Measurements from ENCODE around the gene LYAR. TPM values are rescaled to one million over a fixed set of nuclear protein-coding genes. Genes with fewer than 3 reads are reported as not detected.

LYAR gene
- total RNA-seq, 1 donor from 2014 or later, result 7.4 TPM

- peak overlapping the region; percentile 6 for H3K4me3 Mint-ChIP-seq (ENCODE audit: unreplicated experiment)
- no peaks in the 10 kb centered on the region for H3K36me3 Mint-ChIP-seq (ENCODE audit: unreplicated experiment)
- peaks cover 2% of the 10 kb centered on the region for H3K9me3 Mint-ChIP-seq (ENCODE audit: unreplicated experiment)
- peaks cover 13% of the 10 kb centered on the region for H3K4me1 Mint-ChIP-seq (ENCODE audit: low read depth, unreplicated experiment)
- no peak for TF ChIP-seq CTCF (IDR thresholded peaks at IDR 0.05; ENCODE audit: partially characterized antibody, unreplicated experiment)
- no peak overlapping the region for H3K27ac Mint-ChIP-seq (ENCODE audit: unreplicated experiment)
- DNase-seq, result no peak
- peaks cover 1% of the 10 kb centered on the region for H3K27me3 Mint-ChIP-seq (ENCODE audit: unreplicated experiment)
These were observed 26.2 kb upstream of the LYAR start for GRCh38 chr4:4316150-4316495.

- Mint-ChIP-seq H3K27ac (ENCODE audit: unreplicated experiment) (peak overlapping the region; percentile 28), H3K9me3 (ENCODE audit: unreplicated experiment) (peaks cover 2% of the 10 kb centered on the region), H3K4me3 (ENCODE audit: unreplicated experiment) (peak overlapping the region; percentile 6), H3K4me1 (ENCODE audit: low read depth, unreplicated experiment) (peaks cover 13% of the 10 kb centered on the region), H3K27me3 (ENCODE audit: unreplicated experiment) (peaks cover 1% of the 10 kb centered on the region), H3K36me3 (ENCODE audit: unreplicated experiment) (no peaks in the 10 kb centered on the region)
- no peak for DNase-seq
- no peak for TF ChIP-seq CTCF (IDR thresholded peaks at IDR 0.05; ENCODE audit: partially characterized antibody, unreplicated experiment)
These were observed 25.7 kb upstream of the LYAR start for GRCh38 chr4:4315461-4316149.

GRCh38 chr4:4311193-4311592 is 21.2 kb upstream of the LYAR start:
- Mint-ChIP-seq H3K4me3 (ENCODE audit: unreplicated experiment) (no peak overlapping the region), H3K9me3 (ENCODE audit: unreplicated experiment) (peaks cover 2% of the 10 kb centered on the region), H3K27me3 (ENCODE audit: unreplicated experiment) (peaks cover 3% of the 10 kb centered on the region), H3K27ac (ENCODE audit: unreplicated experiment) (no peak overlapping the region), H3K36me3 (ENCODE audit: unreplicated experiment) (no peaks in the 10 kb centered on the region), H3K4me1 (ENCODE audit: low read depth, unreplicated experiment) (peaks cover 13% of the 10 kb centered on the region)
- DNase-seq, result no peak
- TF ChIP-seq CTCF (IDR thresholded peaks at IDR 0.05; ENCODE audit: partially characterized antibody, unreplicated experiment), result no peak

GRCh38 chr4:4308800-4309441 is 19.0 kb upstream of the LYAR start:
- peaks cover 1% of the 10 kb centered on the region for H3K4me1 Mint-ChIP-seq (ENCODE audit: low read depth, unreplicated experiment)
- no peak overlapping the region for H3K27ac Mint-ChIP-seq (ENCODE audit: unreplicated experiment)
- H3K4me3 Mint-ChIP-seq (ENCODE audit: unreplicated experiment), result no peak overlapping the region
- H3K36me3 Mint-ChIP-seq (ENCODE audit: unreplicated experiment), result no peaks in the 10 kb centered on the region
- no peak for DNase-seq
- peaks cover 3% of the 10 kb centered on the region for H3K27me3 Mint-ChIP-seq (ENCODE audit: unreplicated experiment)
- no peak for TF ChIP-seq CTCF (IDR thresholded peaks at IDR 0.05; ENCODE audit: partially characterized antibody, unreplicated experiment)
- no peaks in the 10 kb centered on the region for H3K9me3 Mint-ChIP-seq (ENCODE audit: unreplicated experiment)

GRCh38 chr4:4306920-4307319 is 17.0 kb upstream of the LYAR start:
- no peak for TF ChIP-seq CTCF (IDR thresholded peaks at IDR 0.05; ENCODE audit: partially characterized antibody, unreplicated experiment)
- Mint-ChIP-seq H3K27ac (ENCODE audit: unreplicated experiment) (no peak overlapping the region), H3K27me3 (ENCODE audit: unreplicated experiment) (peaks cover 2% of the 10 kb centered on the region), H3K36me3 (ENCODE audit: unreplicated experiment) (no peaks in the 10 kb centered on the region), H3K4me1 (ENCODE audit: low read depth, unreplicated experiment) (peaks cover 4% of the 10 kb centered on the region), H3K4me3 (ENCODE audit: unreplicated experiment) (no peak overlapping the region), H3K9me3 (ENCODE audit: unreplicated experiment) (no peaks in the 10 kb centered on the region)
- no peak for DNase-seq

All from glutamatergic neuron (in vitro differentiated cells).